GM12801 (cell line): ENCODE measurements around the gene CCDC167.

Experiments used
- CTCF ChIP-seq: IDR thresholded peaks from one replicate; pipeline ENCODE4 v1.5.1; 2011; ENCODE audit warnings: control low read depth; ENCODE audit not compliant: insufficient read length; ENCODE audit errors: extremely low read depth

The CCDC167 gene

GRCh38 chr6:37525460-37526357 is 26.0 kb upstream of the CCDC167 start:
- no peak for TF ChIP-seq CTCF

GRCh38 chr6:37524970-37525318 is 25.3 kb upstream of the CCDC167 start:
- no peak for TF ChIP-seq CTCF

GRCh38 chr6:37524025-37524969 is 24.6 kb upstream of the CCDC167 start:
- no peak for TF ChIP-seq CTCF

GRCh38 chr6:37523412-37523811 is 23.7 kb upstream of the CCDC167 start:
- no peak for TF ChIP-seq CTCF

- no peak for TF ChIP-seq CTCF
These were observed 23.1 kb upstream of the CCDC167 start for GRCh38 chr6:37522836-37523235.

- TF ChIP-seq CTCF, result no peak
These were observed 22.0 kb upstream of the CCDC167 start for GRCh38 chr6:37521674-37522073.

- no peak for TF ChIP-seq CTCF
These were observed 21.2 kb upstream of the CCDC167 start for GRCh38 chr6:37520926-37521325.
